Skeletal muscle tissue (tissue), 4 donors: ENCODE data around the gene AMPD2. TPM values are rescaled to one million over a fixed set of nuclear protein-coding genes. Genes with fewer than 3 reads are reported as not detected.
"Not testable (repeated sequence)": the region's sequence is repeated elsewhere in the genome, so short reads cannot be mapped to it uniquely, and the experiment has no call there.

ENCODE experiments used
- H3K27ac ChIP-seq: one replicate; pipeline ENCODE4 v1.7.0; 2013; ENCODE audit warnings: mild to moderate bottlenecking, low read depth, low read length, inconsistent platforms
- H3K27me3 ChIP-seq, 3 donors: one replicate each; pipeline ENCODE4 v1.7.0; 2013; ENCODE audit warnings: low read length in 3 of 3; ENCODE audit not compliant: control insufficient read depth in 3 of 3, insufficient read depth in 3 of 3
- H3K36me3 ChIP-seq, 3 donors: one replicate each; pipeline ENCODE4 v1.7.0; 2013; ENCODE audit warnings: low read length in 3 of 3; ENCODE audit not compliant: control insufficient read depth in 3 of 3, insufficient read depth in 3 of 3
- H3K4me1 ChIP-seq, 3 donors: one replicate each; pipeline ENCODE4 v1.7.0; 2013; ENCODE audit warnings: low read length in 3 of 3, mild to moderate bottlenecking in 3 of 3; ENCODE audit not compliant: control insufficient read depth in 3 of 3, insufficient read depth in 3 of 3
- H3K4me3 ChIP-seq, 3 donors: one replicate each; pipeline ENCODE4 v1.7.0; 2013; ENCODE audit warnings: low read length in 3 of 3
- H3K9ac ChIP-seq, 3 donors: one replicate each; pipeline ENCODE4 v1.7.0; 2013; ENCODE audit warnings: low read length in 3 of 3, mild to moderate bottlenecking in 3 of 3, moderate library complexity in 2 of 3, low read depth in 1 of 3
- H3K9me3 ChIP-seq, 3 donors: one replicate each; pipeline ENCODE4 v1.7.0; 2013; ENCODE audit warnings: low read length in 3 of 3; ENCODE audit not compliant: control insufficient read depth in 3 of 3
- total RNA-seq: library from RNA; depleted of rRNA; stranded (reverse); fragments of >200 nt; gene quantifications from one replicate; pipeline ENCODE4 v1.2.3, GENCODE V29; 2014
- donor health status: Osteomylitis.

The AMPD2 gene
- total RNA-seq, 1 donor from 2014 or later = 34.4 TPM

DNA sequence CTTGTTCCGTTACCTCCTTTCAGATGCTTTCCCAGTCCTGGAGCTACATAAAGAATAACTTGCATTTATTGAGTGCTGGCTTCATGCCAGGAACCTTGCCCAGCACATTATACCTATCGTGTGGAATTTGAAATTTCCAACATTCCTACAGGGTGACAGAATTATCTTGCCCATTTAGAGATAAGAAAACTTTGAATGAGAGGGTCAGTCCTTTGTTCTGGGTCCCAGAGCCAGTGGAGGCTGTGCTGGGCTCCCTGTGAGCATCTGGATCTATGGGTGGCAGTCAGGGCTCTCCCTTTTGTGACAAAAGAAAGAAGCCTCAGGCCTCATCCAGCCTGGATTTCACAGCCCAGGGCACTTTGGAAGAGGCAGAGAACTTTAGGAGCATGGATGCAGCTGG, 39.5 kb downstream of the AMPD2 start:
- Histone ChIP-seq H3K9ac (no peak overlapping the region), H3K27ac (no peak overlapping the region), H3K4me3 (no peak overlapping the region), H3K9me3 (no peaks in the 10 kb centered on the region), H3K27me3 (no peaks in the 10 kb centered on the region), H3K36me3 (peaks cover 22 to 34% (median 29%) of the 10 kb centered on the region in 3 donors), H3K4me1 (peaks cover 22 to 46% (median 28%) of the 10 kb centered on the region in 3 donors)

DNA sequence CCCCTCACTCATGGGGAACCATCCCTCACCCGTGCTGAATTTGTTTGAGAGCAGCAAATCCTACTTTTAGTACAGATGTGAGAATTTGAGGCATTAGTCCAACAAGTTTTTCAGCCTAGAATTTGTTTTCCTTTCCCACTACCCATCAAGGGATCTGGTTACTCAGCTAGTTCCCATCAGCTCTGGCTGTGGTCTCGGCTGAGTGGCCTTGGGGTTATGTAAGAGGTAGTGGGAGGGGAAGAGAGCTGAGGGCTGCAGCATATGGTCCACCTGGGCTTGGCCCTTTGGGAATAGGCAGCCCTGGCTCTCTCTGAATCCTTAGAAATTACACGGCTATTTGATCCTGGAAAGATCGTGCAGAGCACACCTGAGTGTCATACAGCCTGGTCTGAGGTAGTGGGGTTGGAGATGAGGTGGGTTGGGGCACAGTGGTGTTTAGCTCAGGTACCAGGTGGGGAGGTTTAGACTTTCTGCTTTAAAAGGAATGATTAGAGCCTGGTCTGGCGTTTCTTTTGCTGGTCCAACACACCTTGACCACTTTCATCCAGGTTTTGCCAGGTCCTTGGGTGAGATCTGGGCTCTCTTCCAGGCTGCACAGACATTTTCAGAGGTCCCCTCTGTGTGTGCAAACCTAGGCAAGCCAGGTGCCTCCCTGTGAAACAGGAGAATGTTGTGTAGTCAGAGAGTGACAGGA, 40.5 kb downstream of the AMPD2 start:
- Histone ChIP-seq H3K27ac (no peak overlapping the region), H3K27me3 (no peaks in the 10 kb centered on the region), H3K4me3 (no peak overlapping the region), H3K36me3 (peaks cover 22 to 34% (median 29%) of the 10 kb centered on the region in 3 donors), H3K9ac (no peak overlapping the region), H3K9me3 (no peaks in the 10 kb centered on the region), H3K4me1 (peaks cover 20 to 36% (median 20%) of the 10 kb centered on the region in 3 donors)

DNA sequence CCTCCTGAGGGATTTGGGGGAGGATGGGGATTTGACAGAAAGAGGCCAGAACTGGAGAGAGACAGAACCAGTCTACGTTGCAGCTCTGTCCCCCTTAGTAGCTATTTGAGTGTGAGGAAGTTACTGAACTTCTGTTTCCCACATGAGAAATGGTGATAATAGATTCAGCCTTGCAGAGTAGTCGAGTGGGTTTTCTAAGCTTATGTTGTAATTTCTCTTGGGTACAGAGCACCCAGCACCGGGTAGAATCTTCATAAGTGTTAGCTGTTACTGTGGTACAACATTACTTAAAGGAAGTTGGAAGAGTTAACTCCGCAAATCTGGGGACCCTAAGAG, 41.0 kb downstream of the AMPD2 start:
- H3K9ac ChIP-seq, H3K9me3 ChIP-seq, H3K27ac ChIP-seq, H3K4me3 ChIP-seq, H3K27me3 ChIP-seq: not testable (repeated sequence)
- H3K36me3 ChIP-seq = peaks cover 22 to 34% (median 29%) of the 10 kb centered on the region in 3 donors
- H3K4me1 ChIP-seq = peaks cover 15 to 31% (median 15%) of the 10 kb centered on the region in 3 donors

- Histone ChIP-seq H3K9ac (no peak overlapping the region), H3K4me1 (peaks cover 13 to 26% (median 15%) of the 10 kb centered on the region in 3 donors), H3K9me3 (no peaks in the 10 kb centered on the region), H3K4me3 (no peak overlapping the region), H3K27me3 (no peaks in the 10 kb centered on the region), H3K36me3 (peaks cover 22 to 34% (median 30%) of the 10 kb centered on the region in 3 donors), H3K27ac (no peak overlapping the region)
Measured at GRCh38 chr1:109661391-109661790, 41.8 kb downstream of the AMPD2 start.

DNA sequence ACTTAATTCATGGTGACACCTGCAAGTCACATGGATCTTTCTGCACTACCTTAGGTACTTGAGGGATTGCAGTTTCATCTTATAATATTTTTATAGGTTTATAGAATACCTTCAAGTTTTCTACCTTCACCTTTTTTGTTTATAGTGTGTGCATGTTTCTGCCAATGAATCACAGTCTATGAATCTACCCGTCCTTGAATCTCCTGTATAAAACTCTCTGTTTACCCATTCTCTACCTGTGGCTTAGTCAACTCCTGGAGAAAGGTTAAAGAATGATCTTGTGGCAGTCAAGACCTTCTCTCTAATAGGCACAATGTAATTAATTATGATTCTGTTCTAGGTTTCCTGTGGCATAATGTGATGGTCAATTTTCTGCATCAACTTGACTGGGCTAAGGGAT, 45.0 kb downstream of the AMPD2 start:
- Histone ChIP-seq H3K4me1 (peaks cover 8 to 19% (median 11%) of the 10 kb centered on the region in 3 donors), H3K36me3 (peaks cover 18 to 27% (median 19%) of the 10 kb centered on the region in 3 donors), H3K27ac (no peak overlapping the region), H3K9me3 (no peaks in the 10 kb centered on the region), H3K9ac (no peak overlapping the region), H3K4me3 (no peak overlapping the region), H3K27me3 (no peaks in the 10 kb centered on the region)

GRCh38 chr1:109667452-109668122, 48.0 kb downstream of the AMPD2 start, which contains the start of gene GSTM2:
TSS of gene GSTM2 (plus strand) at chr1:109668057. CDS start at chr1:109668116, 59 bp downstream.
- peak within 1 kb of the TSS; percentile 70 to 74 (median 72) for H3K4me3 ChIP-seq
- H3K9me3 ChIP-seq = no peaks in the 10 kb centered on the region
- no peaks in the 10 kb centered on the region for H3K27me3 ChIP-seq
- H3K27ac ChIP-seq = peak within 1 kb of the TSS; percentile 68
- H3K36me3 ChIP-seq = peaks cover 6 to 17% (median 13%) of the 10 kb centered on the region in 3 donors
- peak within 1 kb of the TSS; percentile 71 to 81 (median 80) for H3K9ac ChIP-seq
- H3K4me1 ChIP-seq = peaks cover 8 to 21% (median 11%) of the 10 kb centered on the region in 3 donors

GRCh38 chr1:109668123-109668775, 48.6 kb downstream of the AMPD2 start:
- Histone ChIP-seq H3K9ac (peak overlapping the region; percentile 67 to 81 (median 80)), H3K27ac (no peak overlapping the region), H3K4me3 (peak overlapping the region; percentile 70 to 74 (median 72)), H3K27me3 (no peaks in the 10 kb centered on the region), H3K36me3 (peaks cover 6 to 17% (median 17%) of the 10 kb centered on the region in 3 donors), H3K9me3 (no peaks in the 10 kb centered on the region), H3K4me1 (peaks cover 8 to 21% (median 10%) of the 10 kb centered on the region in 3 donors)

- Histone ChIP-seq H3K4me1 (peaks cover 5 to 14% (median 6%) of the 10 kb centered on the region in 3 donors), H3K9ac (no peak overlapping the region), H3K27ac (no peak overlapping the region), H3K27me3 (no peaks in the 10 kb centered on the region), H3K9me3 (no peaks in the 10 kb centered on the region), H3K4me3 (no peak overlapping the region), H3K36me3 (peaks cover 6 to 20% (median 19%) of the 10 kb centered on the region in 3 donors)
Measured at GRCh38 chr1:109669246-109669948, 49.8 kb downstream of the AMPD2 start.

GRCh38 chr1:109669949-109670302, 50.3 kb downstream of the AMPD2 start:
- H3K9ac ChIP-seq, H3K27me3 ChIP-seq, H3K9me3 ChIP-seq, H3K4me3 ChIP-seq, H3K27ac ChIP-seq: not testable (repeated sequence)
- Histone ChIP-seq H3K36me3 (peaks cover 6 to 20% (median 19%) of the 10 kb centered on the region in 3 donors), H3K4me1 (peaks cover 5 to 14% (median 6%) of the 10 kb centered on the region in 3 donors)
